Heart left ventricle (tissue), 16 donors: ENCODE results near the gene CEP83. TPM values are rescaled to one million over a fixed set of nuclear protein-coding genes. Genes with fewer than 3 reads are reported as not detected.
A peak's percentile ranks its signal among the peaks of the same experiment; 100 is the strongest.

Experiments used
- ATAC-seq, 4 donors: fragments of 200-7000 bp; cut with Tn5 transposase; one replicate each; pipeline ENCODE4 v1.9.1; 2020 to 2022; ENCODE audit warnings: moderate library complexity in 4 of 4, mild to moderate bottlenecking in 3 of 4, moderate number of reproducible peaks in 1 of 4
- DNase-seq, 5 donors: peaks; one replicate each; pipeline ENCODE4 v3.0.0-alpha.2; 2020
- H3K27ac ChIP-seq, 12 donors: fragments of 200-600 bp; sonication (generic) in 4 of 12; one replicate each; pipeline versions ENCODE4 v1.5.0 to v1.8.0; 2016 to 2022; ENCODE audit warnings: mild to moderate bottlenecking in 2 of 12
- H3K27me3 ChIP-seq, 9 donors: fragments of 200-600 bp; sonication (generic) in 2 of 9; one replicate each; pipeline versions ENCODE4 v1.5.1 to v1.8.0; 2016 to 2022; ENCODE audit warnings: mild to moderate bottlenecking in 3 of 9
- H3K36me3 ChIP-seq, 9 donors: fragments of 200-600 bp; sonication (generic) in 2 of 9; one replicate each; pipeline versions ENCODE4 v1.5.0 to v1.8.0; 2018 to 2022; ENCODE audit warnings: mild to moderate bottlenecking in 2 of 9
- H3K4me1 ChIP-seq, 12 donors: fragments of 200-600 bp; sonication (generic) in 4 of 12; one replicate each; pipeline versions ENCODE4 v1.5.0 to v1.8.0; 2016 to 2022; ENCODE audit warnings: mild to moderate bottlenecking in 3 of 12
- H3K4me3 ChIP-seq, 12 donors: fragments of 200-600 bp; sonication (generic) in 4 of 12; one replicate each; pipeline versions ENCODE4 v1.5.0 to v1.8.0; 2017 to 2022; ENCODE audit warnings: mild to moderate bottlenecking in 9 of 12, moderate library complexity in 4 of 12
- H3K9me3 ChIP-seq, 12 donors: fragments of 200-600 bp; sonication (generic) in 4 of 12; one replicate each; pipeline versions ENCODE4 v1.5.0 to v1.8.0; 2016 to 2022; ENCODE audit warnings: mild to moderate bottlenecking in 1 of 12
- CTCF ChIP-seq, 12 donors: fragments of 200-600 bp; sonication (generic) in 4 of 12; IDR thresholded peaks; one replicate each; pipeline versions ENCODE4 v1.5.0 to v1.8.0; 2018 to 2022; ENCODE audit warnings: antibody characterized with exemption in 12 of 12, mild to moderate bottlenecking in 5 of 12
- POLR2A ChIP-seq, 2 donors: fragments of 450-650 bp; IDR thresholded peaks; one replicate each; pipeline ENCODE4 v1.6.1; 2017; ENCODE audit warnings: antibody characterized with exemption in 2 of 2, mild to moderate bottlenecking in 2 of 2, moderate library complexity in 2 of 2
- WGBS, 4 donors: extraction: QIAGEN DNeasy Blood & Tissue Kit in 2 of 4; methylation state at CpG; one replicate each; pipeline versions ENCODE4 v1.1.5 to v1.1.7; 2013 to 2018; 5-methylcytosine and 5-hydroxymethylcytosine counted together
- intact Hi-C, 10 donors: fragments of 100-400 bp; cut with DNase I; formaldehyde crosslinking; loops; one replicate each; pipeline versions ENCODE4 v1.11.1 to v1.14.2; 2022
- polyA plus RNA-seq, 2 donors: library from polyadenylated mRNA; stranded (reverse); fragments of 200-250 nt; gene quantifications; one replicate each; pipeline ENCODE4 v1.2.3, GENCODE V29; 2013
- total RNA-seq, 9 donors: library from RNA; depleted of rRNA in 2 of 9; stranded (reverse); fragments of >200 nt in 2 of 9; fragmentation: NEBNext Ultra II Directional in 3 of 9; extraction: Animal tissue kit (Norgen Biotek cat#: 25700) in 3 of 9; gene quantifications; one replicate each; pipeline versions ENCODE4 v1.1.0 to v1.2.4, GENCODE V29; 2016 to 2023
- donor health status: ischemic (EF 13 %, LVEDD 7.1; RV severe dilation, severe dysfunction).
- donor health status: healthy with polysubstance abuse.
- donor health status: DM: no; HTN: yes; CAD: no.
- donor health status: DM: no; HTN: no; CAD: no.
- donor health status: ischemic (EF 25% LVEDD 6.9; RV normal size, moderate dysfunction).
- donor health status: ischemic (EF 25% LVEDD 5.7; RV mildly dilated, moderate dysfunction).
- donor health status: healthy.
- donor health status: DM: yes; HTN: yes; CAD: no.
- donor health status: ischemic (EF 35%, LVEDD 5.7; RV mildly dilated, moderate dysfunction).
- donor health status: nonischemic (EF 11% LVEDD 7.7; RV severe dilation, severe dysfunction).
- donor health status: DM: yes; HTN: yes; CAD: no.
- donor health status: PGD.
- donor health status: ischemic (EF 29% LVEDD 5.4; RV normal size, mild dysfunction).
- donor health status: nonischemic (EF 23%, LVEDD 6.1; RV moderate dilation, normal function).

CEP83 gene
- total and polyA plus RNA-seq, 11 donors: 5.4 to 13.4 (median 9.5) TPM

- peak in 1 of 4 donors; percentile 56 for ATAC-seq
- Histone ChIP-seq H3K9me3 (no peaks in the 10 kb centered on the region), H3K27me3 (no peaks in the 10 kb centered on the region), H3K4me1 (peaks cover 0 to 14% (median 0%) of the 10 kb centered on the region in 12 donors), H3K36me3 (peaks cover 0 to 94% (median 54%) of the 10 kb centered on the region in 9 donors), H3K4me3 (no peak overlapping the region), H3K27ac (no peak overlapping the region)
- WGBS, 4 donors: 58 to 78% (median 68%) methylated on average over 3 of the region's 3 CpGs
- TF ChIP-seq POLR2A (IDR thresholded peaks at IDR 0.05) (no peak), CTCF (IDR thresholded peaks at IDR 0.05) (no peak)
- DNase-seq: no peak
- intact Hi-C loops: no loop called here
These were observed 155.1 kb downstream of the CEP83 start for GRCh38 chr12:94304566-94305061.

DNA sequence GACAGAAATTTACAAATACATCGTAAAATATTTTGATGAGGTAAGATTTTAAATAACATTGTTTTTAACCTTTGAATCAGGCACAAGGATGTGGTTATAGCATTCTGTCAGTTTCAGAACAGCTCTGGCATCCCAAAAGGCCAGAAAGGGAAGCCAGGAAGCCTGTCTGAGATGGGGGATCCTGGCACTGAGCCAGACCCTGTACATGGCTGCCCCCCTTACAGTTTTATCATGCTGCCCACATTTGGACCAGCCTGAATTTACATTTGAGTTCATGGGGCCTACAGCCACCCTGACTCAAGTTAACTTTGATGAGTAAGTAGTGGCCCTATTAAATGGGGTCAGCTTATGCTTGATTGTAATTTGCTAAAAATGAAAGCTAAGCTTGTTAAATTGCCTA lies 155.7 kb downstream of the CEP83 start:
- Histone ChIP-seq H3K4me1 (peaks cover 0 to 20% (median 1%) of the 10 kb centered on the region in 12 donors), H3K27me3 (no peaks in the 10 kb centered on the region), H3K4me3 (no peak overlapping the region), H3K27ac (no peak overlapping the region), H3K36me3 (peaks cover 0 to 94% (median 52%) of the 10 kb centered on the region in 9 donors), H3K9me3 (no peaks in the 10 kb centered on the region)
- 91 to 100% (median 95%) methylated on average over 1 of the region's 1 CpG for WGBS, 4 donors
- ATAC-seq (no peak), DNase-seq (no peak)
- TF ChIP-seq CTCF (IDR thresholded peaks at IDR 0.05): no peak
- TF ChIP-seq POLR2A (IDR thresholded peaks at IDR 0.05): no peak
- intact Hi-C loops: no loop called here

GRCh38 chr12:94299846-94300245 lies 159.8 kb downstream of the CEP83 start:
- no peaks in the 10 kb centered on the region for H3K27me3 ChIP-seq

More at GRCh38 chr12:94299846-94300245, 159.8 kb downstream of the CEP83 start:
- ATAC-seq (no peak), DNase-seq (no peak)
- H3K36me3 ChIP-seq: peaks cover 0 to 67% (median 15%) of the 10 kb centered on the region in 9 donors
- 74 to 81% (median 76%) methylated on average over 1 of the region's 1 CpG for WGBS, 4 donors
- peaks cover 0 to 22% (median 7%) of the 10 kb centered on the region in 12 donors for H3K4me1 ChIP-seq
- H3K27ac ChIP-seq: no peak overlapping the region
- H3K9me3 ChIP-seq: no peaks in the 10 kb centered on the region
- no peak overlapping the region for H3K4me3 ChIP-seq
- intact Hi-C loops: loop anchor here in 1 of 10 donors (5.0 kb wide), 1 partner anchor 38 kb away; no protein-coding TSS in a partner anchor
- TF ChIP-seq POLR2A (IDR thresholded peaks at IDR 0.05): no peak
- TF ChIP-seq CTCF (IDR thresholded peaks at IDR 0.05): no peak
